Measurements from ENCODE around the gene PALM2AKAP2.

The PALM2AKAP2 gene

GRCh38 chr9:109779711-109780452, at the start of gene PALM2AKAP2:
Gene PALM2AKAP2 (plus strand): TSS chr9:109780198. CDS start chr9:109780489, 291 bp downstream.
- H3K27me3 ChIP-seq (replicated peaks) = no peaks in the 10 kb centered on the region
- peak; percentile 46 for DNase-seq
- peak; percentile 49 for TF ChIP-seq CTCF (IDR thresholded peaks at IDR 0.05; ENCODE audit: low read depth, low read length, missing control alignments)
- H3K27ac ChIP-seq = peak within 1 kb of the TSS; percentile 68
- in situ Hi-C loops (cut with HindIII; ENCODE audit: low pct_ligation_motif_present, low sequenced_read_pairs) = no loop called here
- H3K36me3 ChIP-seq (replicated peaks) = no peaks in the 10 kb centered on the region
- H3K4me3 ChIP-seq (ENCODE audit: low read depth, low read length) = peak within 1 kb of the TSS; percentile 85

GRCh38 chr9:109730228-109730627, 49.8 kb upstream of the PALM2AKAP2 start:
- no peak for TF ChIP-seq CTCF (IDR thresholded peaks at IDR 0.05; ENCODE audit: low read depth, low read length, missing control alignments)
- Histone ChIP-seq H3K27ac (no peak overlapping the region), H3K36me3 (replicated peaks) (no peaks in the 10 kb centered on the region), H3K4me3 (ENCODE audit: low read depth, low read length) (no peak overlapping the region), H3K27me3 (replicated peaks) (no peaks in the 10 kb centered on the region)
- no peak for DNase-seq
- in situ Hi-C loops (cut with HindIII; ENCODE audit: low pct_ligation_motif_present, low sequenced_read_pairs) = no loop called here

GRCh38 chr9:109733690-109734089, 46.3 kb upstream of the PALM2AKAP2 start:
- no peak for TF ChIP-seq CTCF (IDR thresholded peaks at IDR 0.05; ENCODE audit: low read depth, low read length, missing control alignments)
- DNase-seq = peak; percentile 36
- H3K27ac ChIP-seq = no peak overlapping the region
- H3K27me3 ChIP-seq (replicated peaks) = no peaks in the 10 kb centered on the region
- H3K36me3 ChIP-seq (replicated peaks) = no peaks in the 10 kb centered on the region
- in situ Hi-C loops (cut with HindIII; ENCODE audit: low pct_ligation_motif_present, low sequenced_read_pairs) = no loop called here
- H3K4me3 ChIP-seq (ENCODE audit: low read depth, low read length) = no peak overlapping the region

GRCh38 chr9:109734814-109735213, 45.2 kb upstream of the PALM2AKAP2 start:
- no peaks in the 10 kb centered on the region for H3K36me3 ChIP-seq (replicated peaks)
- no peak overlapping the region for H3K4me3 ChIP-seq (ENCODE audit: low read depth, low read length)
- no peaks in the 10 kb centered on the region for H3K27me3 ChIP-seq (replicated peaks)
- TF ChIP-seq CTCF (IDR thresholded peaks at IDR 0.05; ENCODE audit: low read depth, low read length, missing control alignments) = no peak
- in situ Hi-C loops (cut with HindIII; ENCODE audit: low pct_ligation_motif_present, low sequenced_read_pairs) = no loop called here
- no peak overlapping the region for H3K27ac ChIP-seq
- DNase-seq = no peak

GRCh38 chr9:109735801-109736200, 44.2 kb upstream of the PALM2AKAP2 start:
- TF ChIP-seq CTCF (IDR thresholded peaks at IDR 0.05; ENCODE audit: low read depth, low read length, missing control alignments) = no peak
- in situ Hi-C loops (cut with HindIII; ENCODE audit: low pct_ligation_motif_present, low sequenced_read_pairs) = no loop called here
- no peak for DNase-seq
- Histone ChIP-seq H3K27ac (no peak overlapping the region), H3K4me3 (ENCODE audit: low read depth, low read length) (no peak overlapping the region), H3K27me3 (replicated peaks) (no peaks in the 10 kb centered on the region), H3K36me3 (replicated peaks) (no peaks in the 10 kb centered on the region)

GRCh38 chr9:109737295-109737694, 42.7 kb upstream of the PALM2AKAP2 start:
- in situ Hi-C loops (cut with HindIII; ENCODE audit: low pct_ligation_motif_present, low sequenced_read_pairs) = no loop called here
- no peak for DNase-seq
- TF ChIP-seq CTCF (IDR thresholded peaks at IDR 0.05; ENCODE audit: low read depth, low read length, missing control alignments) = no peak
- no peaks in the 10 kb centered on the region for H3K27me3 ChIP-seq (replicated peaks)
- H3K36me3 ChIP-seq (replicated peaks) = no peaks in the 10 kb centered on the region
- no peak overlapping the region for H3K27ac ChIP-seq
- H3K4me3 ChIP-seq (ENCODE audit: low read depth, low read length) = no peak overlapping the region
